H9 (cell line): ENCODE results near the gene AMY1B. TPM values are rescaled to one million over a fixed set of nuclear protein-coding genes. Genes with fewer than 3 reads are reported as not detected.
"Not testable (repeated sequence)": the region's sequence is repeated elsewhere in the genome, so short reads cannot be mapped to it uniquely, and the experiment has no call there.

ENCODE experiments used
- DNase-seq: peaks from one replicate; pipeline ENCODE4 v3.0.0-alpha.2; 2017
- H2AFZ ChIP-seq: one replicate; pipeline ENCODE4 v1.6.1; 2013; ENCODE audit warnings: mild to moderate bottlenecking, low read length, control low read depth, moderate library complexity
- H2AK5ac ChIP-seq: 2 replicates; pipeline ENCODE4 v1.6.1; 2013; ENCODE audit warnings: low read length, control low read depth, mixed read lengths; ENCODE audit not compliant: insufficient read length
- H2BK120ac ChIP-seq: one replicate; pipeline ENCODE4 v1.6.1; 2013; ENCODE audit warnings: low read depth, mild to moderate bottlenecking, low read length, control low read depth, inconsistent platforms; ENCODE audit not compliant: poor library complexity, severe bottlenecking
- H2BK12ac ChIP-seq: 2 replicates; pipeline ENCODE4 v1.6.1; 2013; ENCODE audit warnings: low read length, control low read depth, mixed read lengths, low read depth; ENCODE audit not compliant: insufficient read length
- H2BK15ac ChIP-seq: 2 replicates; pipeline ENCODE4 v1.6.1; 2013; ENCODE audit warnings: low read depth, low read length, control low read depth
- H2BK20ac ChIP-seq: one replicate; pipeline ENCODE4 v1.6.1; 2013; ENCODE audit warnings: low read depth, mild to moderate bottlenecking, low read length, control low read depth, inconsistent platforms; ENCODE audit not compliant: poor library complexity, severe bottlenecking
- H2BK5ac ChIP-seq: 2 replicates; pipeline ENCODE4 v1.6.1; 2013; ENCODE audit warnings: low read length, control low read depth, mixed read lengths; ENCODE audit not compliant: insufficient read length
- H3K14ac ChIP-seq: 2 replicates; pipeline ENCODE4 v1.6.1; 2013; ENCODE audit warnings: low read length, control low read depth; ENCODE audit not compliant: insufficient read depth
- H3K18ac ChIP-seq: 2 replicates; pipeline ENCODE4 v1.6.1; 2013; ENCODE audit warnings: low read depth, mild to moderate bottlenecking, mixed read lengths, low read length, control low read depth; ENCODE audit not compliant: insufficient read length
- H3K23ac ChIP-seq: 2 replicates; pipeline ENCODE4 v1.6.1; 2013; ENCODE audit warnings: low read length, control low read depth, mixed read lengths, low read depth; ENCODE audit not compliant: insufficient read length
- H3K23me2 ChIP-seq: 2 replicates; pipeline ENCODE4 v1.6.1; 2013; ENCODE audit warnings: low read depth, mild to moderate bottlenecking, mixed read lengths, low read length, control low read depth; ENCODE audit not compliant: insufficient read length, poor library complexity, severe bottlenecking
- H3K27ac ChIP-seq: 2 replicates; pipeline ENCODE4 v1.5.1; 2013; ENCODE audit warnings: low read length, control low read depth, mixed read lengths, low read depth; ENCODE audit not compliant: insufficient read length
- H3K27me3 ChIP-seq: 2 replicates; pipeline ENCODE4 v1.6.1; 2013; ENCODE audit warnings: low read length, control low read depth, inconsistent platforms; ENCODE audit not compliant: insufficient read depth
- H3K4ac ChIP-seq: 2 replicates; pipeline ENCODE4 v1.6.1; 2013; ENCODE audit warnings: low read depth, mild to moderate bottlenecking, control low read depth, inconsistent platforms, low read length, moderate library complexity
- H3K4me1 ChIP-seq: 2 replicates; pipeline ENCODE4 v1.6.1; 2013; ENCODE audit warnings: low read length, control low read depth, inconsistent platforms; ENCODE audit not compliant: insufficient read depth
- H3K4me2 ChIP-seq: 2 replicates; pipeline ENCODE4 v1.6.1; 2013; ENCODE audit warnings: low read length, control low read depth, mixed read lengths; ENCODE audit not compliant: insufficient read length, insufficient read depth
- H3K56ac ChIP-seq: 2 replicates; pipeline ENCODE4 v1.6.1; 2013; ENCODE audit warnings: low read depth, mild to moderate bottlenecking, mixed read lengths, low read length, control low read depth; ENCODE audit not compliant: insufficient read length
- H3K79me1 ChIP-seq: 2 replicates; pipeline ENCODE4 v1.6.1; 2013; ENCODE audit warnings: low read depth, mild to moderate bottlenecking, moderate library complexity, low read length, control low read depth, inconsistent platforms; ENCODE audit not compliant: insufficient read depth, poor library complexity, severe bottlenecking
- H3K79me2 ChIP-seq: 2 replicates; pipeline ENCODE4 v1.6.1; 2013; ENCODE audit warnings: low read length, control low read depth, inconsistent platforms; ENCODE audit not compliant: insufficient read depth
- H3K9ac ChIP-seq: 2 replicates; pipeline ENCODE4 v1.6.1; 2013; ENCODE audit warnings: low read length, control low read depth, mixed read lengths; ENCODE audit not compliant: insufficient read length; ENCODE audit errors: extremely low read depth
- H3K9me3 ChIP-seq: one replicate; pipeline ENCODE4 v1.6.1; 2013; ENCODE audit warnings: low read depth, low read length, inconsistent platforms; ENCODE audit not compliant: control insufficient read depth
- H3T11ph ChIP-seq: one replicate; pipeline ENCODE4 v1.6.1; 2013; ENCODE audit warnings: mild to moderate bottlenecking, low read length, control low read depth, inconsistent platforms
- H4K20me1 ChIP-seq: one replicate; pipeline ENCODE4 v1.6.1; 2013; ENCODE audit not compliant: control insufficient read depth, insufficient read length, insufficient read depth
- H4K5ac ChIP-seq: 2 replicates; pipeline ENCODE4 v1.6.1; 2013; ENCODE audit warnings: low read depth, mild to moderate bottlenecking, mixed read lengths, low read length, control low read depth; ENCODE audit not compliant: insufficient read length
- H4K8ac ChIP-seq: replicated peaks from 2 replicates; pipeline ENCODE4 v1.6.1; 2013; ENCODE audit warnings: low read length, control low read depth, mixed read lengths, low read depth; ENCODE audit not compliant: insufficient read length
- H4K91ac ChIP-seq: 2 replicates; pipeline ENCODE4 v1.6.1; 2013; ENCODE audit warnings: low read depth, mild to moderate bottlenecking, moderate library complexity, mixed read lengths, low read length, control low read depth; ENCODE audit not compliant: insufficient read length
- H3K27ac Mint-ChIP-seq, 3 experiments: 2 replicates in 2 of 3; 3 replicates in 1 of 3; pipeline ENCODE4 v1.8.0; 2020 to 2021; ENCODE audit warnings: mixed read lengths in 3 of 3, mild to moderate bottlenecking in 1 of 3, moderate library complexity in 1 of 3
- H3K27me3 Mint-ChIP-seq: 2 replicates; pipeline ENCODE4 v1.8.0; 2021; ENCODE audit warnings: low read depth, mild to moderate bottlenecking, moderate library complexity, mixed read lengths
- H3K36me3 Mint-ChIP-seq, 3 experiments: 2 replicates in 2 of 3; 3 replicates in 1 of 3; pipeline ENCODE4 v1.8.0; 2020 to 2021; ENCODE audit warnings: low read depth in 3 of 3, mixed read lengths in 3 of 3; ENCODE audit not compliant: insufficient read depth in 1 of 3
- H3K4me1 Mint-ChIP-seq, 2 experiments: 2 replicates each; pipeline ENCODE4 v1.8.0; 2020; ENCODE audit warnings: mixed read lengths in 2 of 2
- H3K4me3 Mint-ChIP-seq, 2 experiments: 2 replicates in 1 of 2; 3 replicates in 1 of 2; pipeline ENCODE4 v1.8.0; 2020 to 2021; ENCODE audit warnings: mild to moderate bottlenecking in 2 of 2, mixed read lengths in 2 of 2, moderate library complexity in 1 of 2
- H3K9me3 Mint-ChIP-seq, 2 experiments: 2 replicates in 1 of 2; 3 replicates in 1 of 2; pipeline ENCODE4 v1.8.0; 2020; ENCODE audit warnings: mild to moderate bottlenecking in 2 of 2, mixed read lengths in 2 of 2, moderate library complexity in 1 of 2
- WGBS: extraction: QIAGEN DNeasy Blood & Tissue Kit; methylation state at CpG from one replicate; pipeline ENCODE4 v1.1.7; 2013; ENCODE audit warnings: missing lambda C conversion rate, low lambda C conversion rate, mixed read lengths; ENCODE audit not compliant: insufficient read length; ENCODE audit errors: extremely low coverage; 5-methylcytosine and 5-hydroxymethylcytosine counted together
- total RNA-seq: library from RNA; stranded (reverse); gene quantifications from 2 replicates; pipeline ENCODE4 v1.2.1, GENCODE V29; 2021

The AMY1B gene
- total RNA-seq, 1 experiment from 2014 or later, result not detected

GRCh38 chr1:103735334-103735733, 39.3 kb upstream of the AMY1B start:
- not testable (repeated sequence) for H2AFZ ChIP-seq, H3K4me1 ChIP-seq, H3K23ac ChIP-seq, H2AK5ac ChIP-seq, H2BK12ac ChIP-seq, H3K14ac ChIP-seq, H3K27ac ChIP-seq, H3K9me3 Mint-ChIP-seq, H2BK20ac ChIP-seq, H3K27me3 ChIP-seq, H3K4me3 Mint-ChIP-seq, H4K8ac ChIP-seq, H3K4ac ChIP-seq, H2BK5ac ChIP-seq, H3K79me1 ChIP-seq, H3K79me2 ChIP-seq, H3K4me2 ChIP-seq, H3K56ac ChIP-seq, H3K4me1 Mint-ChIP-seq, H3K27me3 Mint-ChIP-seq, H2BK120ac ChIP-seq, H4K91ac ChIP-seq, H3K18ac ChIP-seq, H4K5ac ChIP-seq, H3K9ac ChIP-seq, H3T11ph ChIP-seq, H3K27ac Mint-ChIP-seq, H2BK15ac ChIP-seq, H3K36me3 Mint-ChIP-seq, H4K20me1 ChIP-seq, H3K23me2 ChIP-seq, H3K9me3 ChIP-seq, DNase-seq
- no CpG with 5 or more reads among the region's 3 CpGs for WGBS

GRCh38 chr1:103721473-103721872, 25.5 kb upstream of the AMY1B start:
- H4K20me1 ChIP-seq, H3K4me2 ChIP-seq, H3K23me2 ChIP-seq, DNase-seq, H2BK5ac ChIP-seq, H4K91ac ChIP-seq, H4K5ac ChIP-seq, H3K9me3 ChIP-seq, H3K23ac ChIP-seq, H3K56ac ChIP-seq, H2AFZ ChIP-seq, H3K4me3 Mint-ChIP-seq, H3K9ac ChIP-seq, H3K14ac ChIP-seq, H3K36me3 Mint-ChIP-seq, H3K27ac ChIP-seq, H2BK12ac ChIP-seq, H3K4me1 Mint-ChIP-seq, H3K27me3 ChIP-seq, H3K18ac ChIP-seq, H3K9me3 Mint-ChIP-seq, H4K8ac ChIP-seq, H3K4ac ChIP-seq, H3T11ph ChIP-seq, H3K27me3 Mint-ChIP-seq, H3K79me2 ChIP-seq, H3K4me1 ChIP-seq, H2BK15ac ChIP-seq, H2BK20ac ChIP-seq, H3K27ac Mint-ChIP-seq, H2BK120ac ChIP-seq, H3K79me1 ChIP-seq, H2AK5ac ChIP-seq: not testable (repeated sequence)
- WGBS, result no CpG with 5 or more reads among the region's 2 CpGs
